ENCODE results near the gene CFAP77.

GRCh38 chr9:132555528-132555927, 145.5 kb downstream of the CFAP77 start:
- TF ChIP-seq TARDBP (IDR thresholded peaks at IDR 0.05) (no peak), CTBP1 (IDR thresholded peaks at IDR 0.05; ENCODE audit: borderline replicate concordance) (no peak), ARNT (IDR thresholded peaks at IDR 0.05) (no peak), SP1 (IDR thresholded peaks at IDR 0.05) (no peak), SUZ12 (IDR thresholded peaks at IDR 0.05) (no peak), BHLHE40 (IDR thresholded peaks at IDR 0.05; ENCODE audit: borderline replicate concordance) (no peak), FOXK2 (IDR thresholded peaks at IDR 0.05) (no peak), ZNF384 (IDR thresholded peaks at IDR 0.05) (no peak), ELF4 (IDR thresholded peaks at IDR 0.05) (no peak), PKNOX1 (IDR thresholded peaks at IDR 0.05) (no peak), NFRKB (IDR thresholded peaks at IDR 0.05) (no peak), FOXA1 (IDR thresholded peaks at IDR 0.05) (no peak), LEF1 (IDR thresholded peaks at IDR 0.05; ENCODE audit: borderline replicate concordance) (no peak), FOXM1 (IDR thresholded peaks at IDR 0.05; ENCODE audit: borderline replicate concordance) (no peak)

All from HEK293T (cell line).